ENCODE results near the gene ZNF263.

DNA sequence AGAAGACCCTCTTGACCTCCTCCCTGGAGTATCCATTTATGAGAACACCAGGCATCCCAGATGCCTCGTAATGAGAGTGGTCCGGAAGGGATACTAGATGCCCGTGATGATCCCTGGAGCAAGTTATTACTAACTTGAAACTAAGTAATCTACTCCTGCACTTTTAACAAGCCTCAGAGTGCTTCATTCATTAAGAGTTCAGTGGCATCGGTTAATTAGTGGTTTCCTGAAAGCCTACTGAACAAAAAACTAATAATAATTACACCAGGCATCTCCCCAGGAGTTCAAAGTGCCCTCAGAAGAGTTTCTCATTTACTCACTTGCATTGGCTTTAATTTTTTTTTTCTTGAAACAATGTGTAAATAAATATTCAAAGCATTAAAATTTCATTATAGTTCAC is 44.2 kb downstream of the ZNF263 start:
- TF ChIP-seq YY1 (IDR thresholded peaks at IDR 0.05; ENCODE audit: insufficient read depth, insufficient read length) (no peak), SUZ12 (IDR thresholded peaks at IDR 0.05; ENCODE audit: extremely low read depth, insufficient read depth, insufficient read length) (no peak)

Data from NT2/D1 (cell line).